HG03520 (cell line): Measurements from ENCODE around the gene ARHGAP26.
"Not testable (repeated sequence)": the region's sequence is repeated elsewhere in the genome, so short reads cannot be mapped to it uniquely, and the experiment has no call there.

ENCODE experiments used
- ATAC-seq: cut with Tn5 transposase; IDR thresholded peaks from one replicate; pipeline ENCODE4 v1.9.1; 2021; ENCODE audit warnings: mild to moderate bottlenecking, moderate library complexity; ENCODE audit not compliant: unreplicated experiment

The ARHGAP26 gene

GRCh38 chr5:143077453-143078103 lies 307.4 kb downstream of the ARHGAP26 start:
- no peak for ATAC-seq

DNA sequence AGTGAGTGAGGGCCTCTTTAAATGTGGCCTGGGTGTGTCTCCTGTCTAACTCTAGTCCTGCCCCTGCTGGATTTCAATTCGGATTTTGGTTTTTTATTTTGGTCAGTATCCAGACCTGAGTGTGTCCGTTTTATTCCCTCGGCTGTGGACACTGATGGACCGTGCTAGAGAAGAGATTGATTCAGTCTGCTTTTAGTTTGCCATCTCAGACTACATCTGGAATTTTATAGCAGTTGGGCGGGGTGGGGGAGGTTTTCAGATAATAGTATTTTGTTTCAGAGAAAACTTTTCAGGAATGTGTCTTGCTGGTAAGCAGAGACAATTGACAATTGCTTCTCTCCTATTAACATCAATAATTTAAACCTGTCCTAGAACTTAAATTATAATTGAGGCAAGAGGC lies 308.1 kb downstream of the ARHGAP26 start:
- no peak for ATAC-seq

DNA sequence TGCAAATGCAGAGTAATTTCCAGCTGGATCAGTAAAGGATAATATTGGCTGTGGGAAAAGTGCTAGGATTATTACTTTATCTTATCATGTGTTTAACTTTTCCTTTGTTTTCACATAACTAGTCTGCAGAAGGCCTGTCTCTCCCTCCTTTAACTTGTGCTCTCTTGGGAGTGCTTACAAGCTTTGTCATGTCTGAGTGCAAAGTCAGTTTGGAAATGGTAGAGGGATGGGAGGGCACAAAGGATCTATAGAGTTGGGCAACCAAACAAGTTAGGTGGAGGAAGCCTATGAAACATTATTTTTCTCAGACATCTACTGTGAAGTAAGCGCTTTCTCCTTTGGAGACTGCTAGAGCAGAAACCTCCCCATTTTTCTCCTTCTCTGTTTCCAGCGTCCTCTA lies 308.8 kb downstream of the ARHGAP26 start:
- no peak for ATAC-seq

DNA sequence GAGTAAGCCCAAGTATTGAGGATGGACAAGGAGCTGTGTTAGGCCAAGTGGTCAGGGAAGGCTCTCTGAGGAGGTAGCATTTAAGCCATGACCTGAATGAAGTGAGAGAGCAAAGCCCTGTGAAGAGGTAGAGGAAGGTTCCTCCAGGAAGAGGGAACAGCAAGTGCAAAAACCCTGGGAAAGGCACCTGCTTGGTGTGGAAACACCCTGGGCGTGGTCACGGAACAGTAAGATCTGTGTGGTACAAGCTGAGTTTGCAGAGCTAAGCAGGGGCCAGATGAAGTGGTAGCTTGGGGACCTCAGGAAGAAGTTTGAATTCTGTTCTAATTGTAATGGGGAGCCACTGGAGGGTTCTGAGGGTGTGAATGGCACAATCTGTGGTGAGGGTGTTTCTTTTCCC lies 310.2 kb downstream of the ARHGAP26 start:
- no peak for ATAC-seq

DNA sequence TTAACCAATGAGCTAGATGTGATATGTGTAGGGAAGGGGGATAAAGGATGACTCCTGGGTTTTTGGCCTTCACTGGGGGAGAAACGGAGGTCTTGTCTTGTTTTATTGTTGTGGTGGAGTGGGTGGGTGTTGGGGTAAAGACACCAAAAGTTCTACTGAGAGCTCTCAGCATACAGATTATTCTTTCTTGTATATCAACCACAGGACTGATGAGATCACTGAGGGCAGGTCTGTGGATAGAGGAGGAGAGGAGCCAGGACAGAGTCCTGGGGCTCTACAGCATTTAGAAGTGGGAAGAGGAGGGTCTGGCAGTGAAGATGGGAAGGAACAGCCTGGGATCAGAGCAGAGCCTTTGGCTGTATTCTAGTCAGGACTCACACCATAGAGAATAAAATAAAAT lies 310.8 kb downstream of the ARHGAP26 start:
- no peak for ATAC-seq

DNA sequence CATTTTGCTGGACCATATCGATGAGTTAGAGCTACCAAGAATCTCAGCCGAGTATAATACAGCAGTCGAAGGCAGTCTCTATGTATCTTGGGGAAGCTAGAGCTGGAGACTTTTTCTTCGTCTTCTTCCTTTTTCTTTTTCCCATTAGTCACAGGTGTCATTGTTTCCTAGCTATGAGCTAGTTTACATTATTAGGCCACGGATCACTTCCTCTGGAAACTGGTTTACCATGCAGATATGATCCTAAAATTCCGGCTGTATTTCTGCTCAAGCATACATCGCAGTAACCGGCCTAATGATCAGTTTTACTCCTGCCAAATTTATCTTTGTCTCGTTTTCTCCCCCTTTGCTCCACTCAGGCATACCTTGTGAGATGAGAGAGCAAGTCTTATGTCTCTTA lies 312.8 kb downstream of the ARHGAP26 start:
- no peak for ATAC-seq

GRCh38 chr5:143084407-143084806 lies 314.2 kb downstream of the ARHGAP26 start:
- ATAC-seq: no peak

DNA sequence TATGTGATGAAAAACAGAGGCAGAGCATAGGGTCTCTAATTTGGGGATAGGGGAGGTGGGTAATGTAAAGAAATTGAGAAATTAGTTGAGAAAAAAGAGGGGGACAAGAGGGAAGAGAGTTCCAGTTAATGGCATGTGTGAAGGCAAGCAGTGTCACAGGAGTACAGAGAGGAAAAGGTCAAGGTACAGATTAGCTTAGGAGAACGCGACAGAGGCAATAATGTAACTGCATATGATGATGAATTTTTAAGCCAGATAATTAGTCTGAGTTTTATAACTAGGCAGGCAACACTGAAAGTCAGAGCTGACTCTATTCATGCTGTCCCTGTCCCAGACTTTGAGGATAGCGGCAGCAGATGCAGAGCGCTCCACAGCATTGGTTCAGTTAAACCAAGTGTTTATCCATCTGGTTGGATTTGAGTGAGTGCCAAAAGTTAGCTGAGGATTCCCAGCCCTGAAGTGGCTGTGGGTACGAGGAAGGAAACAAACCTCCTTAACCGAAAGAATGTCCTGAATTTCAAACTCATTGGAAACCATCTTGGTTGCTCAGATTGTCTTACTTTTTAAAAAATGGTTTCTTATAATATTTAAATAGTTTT lies 315.2 kb downstream of the ARHGAP26 start:
- ATAC-seq: no peak

DNA sequence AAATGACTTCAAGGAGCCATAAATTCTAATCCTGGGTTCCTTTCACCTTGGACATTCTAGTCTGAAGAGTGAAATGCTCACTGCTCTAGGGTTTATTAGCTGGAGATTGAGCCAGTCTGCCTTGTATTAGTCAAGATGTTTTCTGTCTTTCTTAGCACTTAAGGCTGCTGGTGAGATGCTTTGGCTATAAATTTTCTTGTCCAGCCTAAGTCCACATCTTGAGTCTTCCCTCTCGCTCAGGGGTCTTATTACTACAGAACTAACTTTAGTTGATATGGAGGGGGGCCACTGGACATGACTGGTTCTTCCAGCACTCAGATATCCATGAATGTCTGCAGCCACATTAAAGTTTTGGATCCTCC lies 316.4 kb downstream of the ARHGAP26 start:
- ATAC-seq: no peak

DNA sequence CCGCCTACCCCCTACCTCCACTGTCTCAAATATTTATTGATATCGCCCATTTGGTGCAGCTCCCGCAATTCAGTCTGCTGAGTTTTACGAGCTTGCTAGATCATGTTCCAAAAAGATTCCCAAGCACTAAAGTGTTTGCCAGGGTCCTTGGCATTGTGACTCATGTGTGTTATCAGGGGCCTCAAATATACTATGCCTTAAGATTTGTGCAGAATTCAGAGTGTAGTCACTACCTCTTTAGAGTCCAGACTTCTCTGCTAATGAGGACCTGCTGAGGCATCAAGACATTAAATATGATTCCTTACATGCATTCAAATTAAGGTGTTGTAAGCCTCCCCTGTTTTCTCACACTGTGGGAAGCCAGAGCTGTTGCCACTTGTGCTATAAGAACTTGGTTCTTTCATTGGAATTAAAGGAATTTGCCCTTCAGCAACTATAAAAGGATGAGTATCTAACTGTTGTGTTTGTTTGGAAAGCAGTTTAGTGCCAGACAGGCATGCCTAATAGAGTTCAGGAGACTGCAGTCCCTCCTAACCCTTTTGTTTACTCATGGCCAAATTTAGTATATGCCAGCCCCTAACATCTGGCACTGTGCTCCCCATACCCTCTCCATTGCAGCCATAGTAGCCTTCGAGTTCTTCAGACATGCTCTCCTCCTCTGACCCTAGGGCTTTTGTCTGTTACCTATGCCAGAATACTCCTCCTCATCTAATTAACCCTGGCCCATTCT lies 316.9 kb downstream of the ARHGAP26 start:
- ATAC-seq: no peak

GRCh38 chr5:143088702-143089101 lies 318.5 kb downstream of the ARHGAP26 start:
- not testable (repeated sequence) for ATAC-seq

DNA sequence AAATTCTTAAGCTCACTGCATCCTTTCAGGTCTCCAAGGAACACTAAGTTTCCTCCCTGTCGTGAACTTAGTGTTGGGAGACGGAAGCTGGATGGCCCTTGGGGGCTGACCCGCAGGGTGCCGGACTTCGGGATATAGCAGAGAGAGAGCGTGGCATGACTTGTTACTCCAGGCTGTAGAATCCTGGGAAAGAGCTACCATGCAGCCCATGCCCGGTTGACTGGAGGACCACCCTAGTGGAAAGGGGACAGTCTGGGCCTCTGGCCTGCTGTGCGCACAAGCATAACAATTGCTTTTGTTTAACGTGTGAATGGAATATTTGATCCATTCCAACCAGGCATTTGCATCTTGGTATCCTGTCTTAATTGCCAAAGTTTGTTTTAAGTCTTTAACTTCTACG lies 319.9 kb downstream of the ARHGAP26 start:
- not testable (repeated sequence) for ATAC-seq

DNA sequence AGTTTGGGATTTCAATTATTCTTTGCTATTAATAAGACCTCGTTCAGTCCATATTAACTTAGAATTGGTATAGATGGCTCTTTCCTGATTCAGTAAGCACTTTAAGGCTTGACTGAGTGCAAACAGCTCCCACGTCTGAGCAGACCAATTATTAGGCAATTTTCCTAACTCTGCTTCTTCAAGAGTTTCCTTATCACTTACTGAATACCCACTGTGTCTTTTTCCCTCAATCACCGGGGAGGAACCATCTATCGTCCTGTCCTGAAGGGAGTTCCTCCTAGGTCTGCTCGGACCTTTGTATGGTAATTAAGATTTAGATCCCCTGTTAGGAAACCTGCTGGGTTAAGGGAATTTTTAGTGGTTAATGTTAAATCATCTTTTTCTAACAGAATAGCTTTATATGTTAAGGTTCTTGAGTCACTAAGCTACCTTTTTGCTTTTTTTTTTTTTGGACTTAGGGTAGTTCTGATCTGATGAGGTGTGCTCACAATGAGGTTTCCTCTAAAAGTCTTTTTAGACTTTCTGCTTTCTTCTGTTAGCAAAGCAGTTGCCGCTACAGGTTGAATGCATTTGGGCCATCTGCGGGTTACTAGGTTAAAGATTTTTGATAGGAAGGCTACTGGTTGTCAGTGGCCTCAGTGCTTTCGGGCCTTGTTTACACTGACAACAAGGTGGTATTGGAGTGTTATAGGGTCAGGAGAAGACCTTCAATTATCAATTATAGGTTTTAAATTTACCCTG lies 322.7 kb downstream of the ARHGAP26 start:
- ATAC-seq: not testable (repeated sequence)

GRCh38 chr5:143093452-143094086 lies 323.4 kb downstream of the ARHGAP26 start:
- ATAC-seq: no peak

DNA sequence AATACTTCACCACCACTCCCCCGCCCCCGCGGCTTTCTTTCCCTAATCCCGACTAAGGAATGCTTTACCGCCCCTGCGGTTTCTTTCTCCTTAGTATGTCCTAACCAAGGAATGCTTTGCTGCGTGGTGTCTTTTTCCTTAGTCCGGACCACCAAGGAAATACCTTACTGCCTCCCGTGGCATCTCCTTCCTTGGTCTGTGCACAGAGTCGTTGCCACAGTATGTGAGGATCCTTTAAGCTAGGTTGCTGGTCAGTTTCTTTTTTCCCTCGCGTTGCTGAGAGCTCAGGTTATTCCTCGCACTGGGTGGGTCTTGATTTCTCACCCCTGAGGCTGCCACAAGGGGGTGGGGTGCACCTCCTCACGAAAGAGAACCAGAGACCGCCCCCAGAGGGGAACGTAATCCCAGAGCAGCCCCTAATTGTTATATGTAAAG lies 323.9 kb downstream of the ARHGAP26 start:
- no peak for ATAC-seq

DNA sequence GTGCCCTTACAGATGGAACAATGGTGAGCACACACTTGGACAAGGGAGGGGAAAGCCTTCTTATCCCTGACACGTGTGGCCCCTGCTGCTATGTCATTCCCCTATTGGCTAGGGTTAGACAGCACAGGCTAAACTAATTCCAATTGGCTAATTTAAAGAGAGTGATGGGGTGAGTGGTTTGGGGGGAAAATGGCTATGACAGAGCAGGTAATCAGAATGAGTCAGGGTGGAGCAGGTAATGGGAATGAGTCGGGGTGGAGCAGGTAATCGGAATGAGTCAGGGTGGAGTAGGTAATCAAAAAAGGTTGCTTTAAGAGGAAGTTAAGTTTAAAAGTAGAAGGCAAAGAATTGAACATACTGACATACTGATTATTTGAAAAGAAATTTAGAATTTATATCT lies 324.4 kb downstream of the ARHGAP26 start:
- not testable (repeated sequence) for ATAC-seq

DNA sequence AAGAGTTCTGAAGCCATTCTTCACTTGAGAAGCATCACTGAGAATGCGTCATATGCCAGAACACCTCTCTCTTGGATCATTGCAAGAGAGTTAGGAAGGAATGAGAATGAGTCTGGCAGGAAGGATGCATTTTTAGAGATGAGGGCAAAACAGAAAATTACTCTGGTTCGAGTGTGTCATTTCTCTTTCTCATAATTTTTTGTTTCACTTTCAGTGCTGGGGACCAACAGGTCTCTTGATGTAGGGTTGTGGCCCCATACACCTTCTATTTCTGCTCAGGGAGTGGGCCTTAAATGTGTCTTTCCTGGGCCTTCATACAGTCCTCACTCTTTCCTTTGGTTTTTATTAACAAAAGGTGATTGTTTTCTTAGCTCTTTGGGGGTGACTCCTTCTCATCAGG lies 330.9 kb downstream of the ARHGAP26 start:
- peak; percentile 87 for ATAC-seq

DNA sequence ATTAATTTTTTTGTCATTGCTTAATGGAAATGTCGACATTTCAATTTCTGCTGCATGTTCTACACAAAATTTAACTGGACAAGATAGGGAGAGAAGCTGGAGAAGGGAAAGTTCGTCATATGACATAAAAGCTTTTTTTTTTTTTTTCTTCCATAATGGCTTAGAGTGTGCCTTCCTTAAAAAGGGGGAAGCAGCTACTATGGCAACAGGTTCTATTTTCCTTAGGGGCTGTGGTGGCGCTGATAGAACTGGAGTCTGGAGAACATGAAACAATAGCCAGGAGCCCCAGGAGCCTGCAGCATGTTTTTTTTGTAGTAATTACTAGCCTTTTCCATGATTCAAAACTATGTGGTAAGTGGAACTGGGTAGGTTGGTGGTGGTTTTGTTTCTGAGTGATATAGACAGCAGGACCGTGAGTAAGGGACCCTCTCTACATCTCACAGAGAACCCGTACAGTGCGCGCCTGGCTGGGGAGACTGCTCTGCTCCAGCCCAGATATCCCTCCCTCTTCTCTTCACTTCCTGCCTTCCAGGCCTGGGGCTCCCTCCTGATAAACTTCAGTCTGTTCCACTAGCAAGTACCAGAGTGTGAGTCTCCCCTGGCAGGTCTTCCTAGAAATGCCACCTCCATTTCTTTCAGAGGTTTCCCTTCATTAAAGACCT lies 331.7 kb downstream of the ARHGAP26 start:
- no peak for ATAC-seq

GRCh38 chr5:143102411-143102810 lies 332.2 kb downstream of the ARHGAP26 start:
- no peak for ATAC-seq

GRCh38 chr5:143105216-143105905 lies 335.2 kb downstream of the ARHGAP26 start:
- no peak for ATAC-seq
